ENCODE measurements around the gene POU2AF3.

- TF ChIP-seq EZH2phosphoT487 (IDR thresholded peaks at IDR 0.05; ENCODE audit: borderline replicate concordance) (no peak), CTCF (IDR thresholded peaks at IDR 0.05 in 2 of 3, conservative IDR thresholded peaks at IDR 0.05 in 1 of 3; ENCODE audit: borderline replicate concordance in 1 of 3, insufficient read depth in 1 of 3, low read depth in 2 of 3, low read length in 2 of 3) (no peak), EZH2 (IDR thresholded peaks at IDR 0.05) (no peak), SP1 (IDR thresholded peaks at IDR 0.05; ENCODE audit: low read depth) (no peak), JUND (IDR thresholded peaks at IDR 0.05) (no peak), POLR2AphosphoS5 (IDR thresholded peaks at IDR 0.05; ENCODE audit: low read depth, low read length) (no peak), ELF1 (IDR thresholded peaks at IDR 0.05; ENCODE audit: borderline replicate concordance, low read depth) (no peak), MAX (IDR thresholded peaks at IDR 0.05) (no peak), POLR2A (IDR thresholded peaks at IDR 0.05; ENCODE audit: borderline replicate concordance, extremely low read depth, insufficient read depth, insufficient read length) (no peak)
These were observed 14.3 kb upstream of the POU2AF3 start for GRCh38 chr11:111283945-111284481.

Data from HCT116 (cell line).